ENCODE results near the gene ZNF133. TPM values are rescaled to one million over a fixed set of nuclear protein-coding genes. Genes with fewer than 3 reads are reported as not detected.

The ZNF133 gene
- total RNA-seq, 1 donor from 2014 or later, result 7.7 TPM

- intact Hi-C loops (cut with micrococcal nuclease), result no loop called here
Observed at GRCh38 chr20:18359854-18360253, 71.5 kb downstream of the ZNF133 start.

DNA sequence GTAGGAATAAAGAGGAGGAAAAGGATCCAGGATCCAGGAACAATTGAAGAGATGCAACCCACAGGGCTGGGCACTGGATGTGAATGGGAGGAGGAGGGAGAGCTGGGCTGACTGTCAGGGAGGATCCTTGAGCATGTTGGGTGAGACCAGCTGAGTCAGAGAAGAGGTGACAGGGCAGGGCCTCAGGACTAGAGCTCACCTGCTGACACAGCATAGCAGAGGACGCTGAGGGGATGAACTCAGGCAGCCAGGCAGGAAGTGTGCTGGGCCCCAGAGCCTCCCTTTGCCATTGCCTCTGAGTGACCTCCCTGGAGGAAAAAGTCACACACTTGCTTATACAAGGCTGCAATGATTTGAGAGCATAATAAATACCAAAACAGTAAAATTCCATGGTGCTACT lies 72.3 kb downstream of the ZNF133 start:
- intact Hi-C loops (cut with micrococcal nuclease), result no loop called here

- intact Hi-C loops (cut with micrococcal nuclease), result no loop called here
Observed at GRCh38 chr20:18361678-18362077, 73.4 kb downstream of the ZNF133 start.

GRCh38 chr20:18362916-18363315 lies 74.6 kb downstream of the ZNF133 start:
- intact Hi-C loops (cut with micrococcal nuclease), result no loop called here

DNA sequence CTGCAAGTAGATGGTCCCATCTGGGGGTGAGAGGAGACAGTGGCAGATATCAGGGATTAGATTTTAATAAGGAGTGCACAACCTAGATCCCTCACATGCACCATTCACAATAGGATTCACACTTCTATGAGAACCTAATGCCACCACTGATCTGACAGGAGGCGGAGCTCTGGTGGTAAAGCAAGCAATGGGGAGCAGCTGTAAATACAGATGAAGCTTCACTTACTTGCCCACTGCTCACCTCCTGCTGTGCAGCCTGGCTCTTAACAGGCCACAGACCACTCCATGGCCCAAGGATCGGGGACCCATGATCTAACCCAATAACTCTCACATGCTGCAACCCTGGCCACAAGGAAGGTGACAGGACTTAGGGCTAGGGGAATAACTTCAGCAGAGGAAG lies 75.4 kb downstream of the ZNF133 start:
- intact Hi-C loops (cut with micrococcal nuclease), result no loop called here

- intact Hi-C loops (cut with micrococcal nuclease), result no loop called here
Observed at GRCh38 chr20:18364768-18365167, 76.4 kb downstream of the ZNF133 start.

Other genes with a start within 250 kb of the ZNF133 start
- not detected in 2 replicates for gene OVOL2, start 230.6 kb upstream of the ZNF133 start, total RNA-seq
- gene KAT14, start 150.7 kb upstream of the ZNF133 start, total RNA-seq, result 16.8 and 17.0 TPM in 2 replicates
- 13.5 and 14.9 TPM in 2 replicates for gene PET117, start 150.7 kb upstream of the ZNF133 start, total RNA-seq
- 1.2 and 1.5 TPM in 2 replicates for gene DZANK1, start 178.5 kb downstream of the ZNF133 start, total RNA-seq
- 10.4 TPM in 2 replicates for gene POLR3F, start 178.9 kb downstream of the ZNF133 start, total RNA-seq
- gene RBBP9, start 208.7 kb downstream of the ZNF133 start, total RNA-seq, result 13.5 and 14.3 TPM in 2 replicates
- gene SEC23B, start 219.4 kb downstream of the ZNF133 start, total RNA-seq, result 89.8 and 105 TPM in 2 replicates